HepG2 (cell line): ENCODE data around the gene ABHD1. TPM values are rescaled to one million over a fixed set of nuclear protein-coding genes. Genes with fewer than 3 reads are reported as not detected.

Source experiments
- AGO2 ChIP-seq: fragments of 200-400 bp; formaldehyde crosslinking; optimal IDR thresholded peaks from 2 replicates; pipeline ENCODE3; 2017; ENCODE audit warnings: mild to moderate bottlenecking, low read depth, low read length, moderate library complexity
- ARID5B ChIP-seq: IDR thresholded peaks from 2 replicates; pipeline ENCODE4 v1.4.0; 2020; ENCODE audit warnings: mild to moderate bottlenecking, missing genetic modification reagents
- BCL6 ChIP-seq: IDR thresholded peaks from 2 replicates; pipeline ENCODE4 v1.6.1; 2016; ENCODE audit warnings: missing genetic modification reagents, missing compliant biosample characterization
- DMAP1 ChIP-seq: IDR thresholded peaks from 2 replicates; pipeline ENCODE4 v1.6.1; 2016
- SRSF9 ChIP-seq: fragments of 200-400 bp; formaldehyde crosslinking; IDR thresholded peaks from 2 replicates; pipeline ENCODE4 v1.6.1; 2018; ENCODE audit warnings: borderline replicate concordance, mild to moderate bottlenecking, low read depth, low read length; ENCODE audit not compliant: insufficient read depth, poor library complexity, severe bottlenecking
- TCF12 ChIP-seq, 2 experiments: fragments of 450-650 bp in 1 of 2; sonication (generic) in 1 of 2; formaldehyde crosslinking in 1 of 2; IDR thresholded peaks; 2 replicates each; pipeline versions ENCODE4 v1.6.1 to v1.8.0; 2017 to 2022; ENCODE audit warnings: antibody characterized with exemption in 1 of 2, mild to moderate bottlenecking in 1 of 2, missing genetic modification reagents in 1 of 2, moderate library complexity in 1 of 2
- ZBTB38 ChIP-seq: sonication (generic); formaldehyde crosslinking; IDR thresholded peaks from 2 replicates; pipeline ENCODE4 v1.5.1; 2020; ENCODE audit warnings: mild to moderate bottlenecking, missing genetic modification reagents
- ZBTB40 ChIP-seq, 2 experiments: fragments of 450-650 bp in 1 of 2; sonication (generic) in 1 of 2; formaldehyde crosslinking in 1 of 2; IDR thresholded peaks; 2 replicates each; pipeline versions ENCODE4 v1.6.1 to v1.8.0; 2016 to 2022; ENCODE audit warnings: antibody characterized with exemption in 1 of 2, mild to moderate bottlenecking in 1 of 2, missing genetic modification reagents in 1 of 2
- ZNF34 ChIP-seq: sonication (generic); formaldehyde crosslinking; IDR thresholded peaks from 2 replicates; pipeline ENCODE4 v1.4.0; 2020; ENCODE audit warnings: mild to moderate bottlenecking, missing genetic modification reagents, borderline replicate concordance
- ZNF780A ChIP-seq: sonication (generic); formaldehyde crosslinking; IDR thresholded peaks from 2 replicates; pipeline ENCODE4 v1.8.0; 2022; ENCODE audit warnings: mild to moderate bottlenecking, missing genetic modification reagents, moderate library complexity
- polyA plus RNA-seq, 8 experiments: library from polyadenylated mRNA; depleted of rRNA in 3 of 8; stranded (reverse) in 7 of 8; unstranded in 1 of 8; fragments of >200 nt; fragmentation: Illumina TruSeq in 4 of 8; extraction: Trizol in 4 of 8; gene quantifications; 2 replicates each; pipeline versions ENCODE4 v1.2.1 to v1.2.3, GENCODE V29; 2011 to 2016; ENCODE audit warnings: low read depth in 4 of 8, missing spikeins in 1 of 8, mixed read lengths in 1 of 8; ENCODE audit not compliant: insufficient read depth in 1 of 8
- total RNA-seq, 5 experiments: library from RNA; depleted of rRNA; stranded (reverse); fragments of >200 nt; fragmentation: Illumina TruSeq; extraction: Trizol; gene quantifications; 2 replicates each; pipeline ENCODE4 v1.2.3, GENCODE V29; 2016; ENCODE audit warnings: low read depth in 1 of 5
- TF ChIP-seq, protein P1 (sequence below): sonication (generic); formaldehyde crosslinking; IDR thresholded peaks from 2 replicates; pipeline ENCODE4 v1.5.0; 2020; ENCODE audit warnings: mild to moderate bottlenecking, missing genetic modification reagents, borderline replicate concordance
- TF ChIP-seq, protein P2 (sequence below): sonication (generic); formaldehyde crosslinking; IDR thresholded peaks from 2 replicates; pipeline ENCODE4 v1.4.0; 2020; ENCODE audit warnings: missing genetic modification reagents

The ABHD1 gene
- total and polyA plus RNA-seq, 2 of the 13 experiments (the other 11 are each of a cell fraction or from before 2014, with no cell fraction given) = 0.04 to 0.81 TPM

- TF ChIP-seq, protein P1, sequence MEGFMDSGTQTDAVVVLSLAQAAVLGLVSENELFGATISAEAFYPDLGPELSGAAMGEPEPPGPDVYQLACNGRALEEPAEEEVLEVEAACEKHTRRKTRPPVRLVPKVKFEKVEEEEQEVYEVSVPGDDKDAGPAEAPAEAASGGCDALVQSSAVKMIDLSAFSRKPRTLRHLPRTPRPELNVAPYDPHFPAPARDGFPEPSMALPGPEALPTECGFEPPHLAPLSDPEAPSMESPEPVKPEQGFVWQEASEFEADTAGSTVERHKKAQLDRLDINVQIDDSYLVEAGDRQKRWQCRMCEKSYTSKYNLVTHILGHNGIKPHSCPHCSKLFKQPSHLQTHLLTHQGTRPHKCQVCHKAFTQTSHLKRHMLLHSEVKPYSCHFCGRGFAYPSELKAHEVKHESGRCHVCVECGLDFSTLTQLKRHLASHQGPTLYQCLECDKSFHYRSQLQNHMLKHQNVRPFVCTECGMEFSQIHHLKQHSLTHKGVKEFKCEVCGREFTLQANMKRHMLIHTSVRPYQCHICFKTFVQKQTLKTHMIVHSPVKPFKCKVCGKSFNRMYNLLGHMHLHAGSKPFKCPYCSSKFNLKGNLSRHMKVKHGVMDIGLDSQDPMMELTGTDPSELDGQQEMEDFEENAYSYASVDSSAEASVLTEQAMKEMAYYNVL = no peak
- TF ChIP-seq DMAP1 (peak; percentile 81), SRSF9 (no peak), TCF12 (IDR thresholded peaks at IDR 0.05) (no peak), TCF12 (CRISPR knock-in tag; IDR thresholded peaks at IDR 0.05) (no peak), ARID5B (peak; percentile 62), AGO2 (peak; percentile 82), ZBTB38 (CRISPR knock-in tag) (peak; percentile 89), BCL6 (CRISPR knock-in tag) (peak; percentile 46; the same call in 1 of the 2 replicates), ZBTB40 (IDR thresholded peaks at IDR 0.05) (no peak), ZBTB40 (CRISPR knock-in tag; IDR thresholded peaks at IDR 0.05) (no peak), ZNF780A (CRISPR knock-in tag) (no peak; the same call in 1 of the 2 replicates), ZNF34 (CRISPR knock-in tag) (0 out of 2 replicates have a peak, but pooled peaks have one; percentile 60)
- TF ChIP-seq, protein P2, sequence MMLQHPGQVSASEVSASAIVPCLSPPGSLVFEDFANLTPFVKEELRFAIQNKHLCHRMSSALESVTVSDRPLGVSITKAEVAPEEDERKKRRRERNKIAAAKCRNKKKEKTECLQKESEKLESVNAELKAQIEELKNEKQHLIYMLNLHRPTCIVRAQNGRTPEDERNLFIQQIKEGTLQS (CRISPR knock-in tag) = peak; percentile 58
These were observed 37.4 kb upstream of the ABHD1 start (continued) for GRCh38 chr2:27086090-27086723.
